ENCODE data around the gene ST6GALNAC6.

- no peak for TF ChIP-seq POLR2A (IDR thresholded peaks at IDR 0.05)
- no peak for TF ChIP-seq POLR2AphosphoS5 (IDR thresholded peaks at IDR 0.05)
Measured at GRCh38 chr9:127912882-127913281, 13.5 kb upstream of the ST6GALNAC6 start.

Measured in spleen (tissue), 3 donors.